ENCODE measurements around the gene XAB2. TPM values are rescaled to one million over a fixed set of nuclear protein-coding genes. Genes with fewer than 3 reads are reported as not detected.

Gene XAB2
- total and polyA plus RNA-seq, 2 donors = 18.1 to 47.7 TPM

DNA sequence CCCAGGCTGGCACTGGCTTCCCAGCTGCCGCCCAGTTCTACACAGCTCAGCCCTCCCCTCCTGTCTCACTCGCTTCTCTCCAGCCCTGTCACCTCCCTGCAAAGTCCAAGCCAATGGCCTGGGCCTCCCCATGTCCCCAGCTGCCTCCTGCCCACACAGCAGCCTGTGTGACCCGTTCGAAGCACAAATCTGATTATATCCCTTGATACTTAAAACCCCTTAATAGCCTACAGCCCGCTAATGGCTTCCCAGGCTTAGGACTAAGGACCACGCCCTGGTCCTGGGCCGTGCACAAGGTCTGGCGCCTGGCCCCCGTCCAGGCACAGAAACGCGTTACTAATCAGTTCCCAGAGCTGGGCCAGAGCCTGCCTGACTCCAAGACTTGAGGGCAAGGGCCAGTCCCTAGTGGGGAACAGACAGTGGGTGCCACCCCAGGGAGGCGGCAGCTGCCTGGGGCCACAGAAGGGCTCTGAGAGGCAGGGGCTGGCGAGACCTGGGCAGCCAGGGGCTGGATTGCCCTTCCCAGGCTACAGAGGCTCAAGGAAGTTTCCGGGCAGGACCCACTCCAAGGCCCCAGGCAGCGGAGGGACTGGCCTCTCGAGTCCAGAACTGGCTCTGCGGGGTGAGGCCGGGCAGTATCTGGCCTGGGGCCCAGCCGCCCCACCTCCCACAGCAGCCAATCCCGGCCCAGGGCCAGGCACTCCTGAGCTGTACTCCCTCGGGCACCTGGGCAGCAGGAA lies 10.4 kb downstream of the XAB2 start:
- WGBS = 64% methylated on average over 21 of the region's 21 CpGs
- Histone ChIP-seq H3K4me1 (ENCODE audit: insufficient read depth) (no peaks in the 10 kb centered on the region), H3K27ac (ENCODE audit: low read depth) (peak overlapping the region; percentile 87), H3K36me3 (ENCODE audit: insufficient read depth) (peaks cover 4% of the 10 kb centered on the region), H3K4me3 (ENCODE audit: low read depth, low read length) (no peak overlapping the region)
- no peak for DNase-seq (ENCODE audit: extremely low spot score)

DNA sequence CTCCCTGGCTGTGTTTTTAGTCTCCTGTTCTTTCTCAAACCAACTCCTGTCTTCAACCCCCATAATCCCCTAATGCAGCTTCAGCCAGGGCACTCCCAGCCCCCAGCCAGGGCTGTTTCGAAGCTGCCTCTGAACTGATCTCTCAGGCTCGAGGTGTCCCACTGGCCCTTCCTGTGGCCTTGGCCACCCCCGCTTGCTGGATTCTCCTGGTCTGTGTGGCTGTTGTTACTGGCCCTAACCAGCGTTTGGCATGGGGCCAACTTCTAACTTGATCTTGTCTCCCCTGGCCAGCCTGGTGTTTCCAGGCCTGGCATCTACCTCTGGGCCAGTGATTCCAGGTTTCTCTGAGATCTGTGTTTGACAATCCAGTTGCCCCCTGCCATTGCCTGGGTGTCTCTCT lies 11.0 kb downstream of the XAB2 start:
- Histone ChIP-seq H3K4me3 (ENCODE audit: low read depth, low read length) (no peak overlapping the region), H3K36me3 (ENCODE audit: insufficient read depth) (peaks cover 4% of the 10 kb centered on the region), H3K27ac (ENCODE audit: low read depth) (no peak overlapping the region), H3K4me1 (ENCODE audit: insufficient read depth) (no peaks in the 10 kb centered on the region)
- no peak for DNase-seq (ENCODE audit: extremely low spot score)
- 49% methylated on average over 4 of the region's 4 CpGs for WGBS

DNA sequence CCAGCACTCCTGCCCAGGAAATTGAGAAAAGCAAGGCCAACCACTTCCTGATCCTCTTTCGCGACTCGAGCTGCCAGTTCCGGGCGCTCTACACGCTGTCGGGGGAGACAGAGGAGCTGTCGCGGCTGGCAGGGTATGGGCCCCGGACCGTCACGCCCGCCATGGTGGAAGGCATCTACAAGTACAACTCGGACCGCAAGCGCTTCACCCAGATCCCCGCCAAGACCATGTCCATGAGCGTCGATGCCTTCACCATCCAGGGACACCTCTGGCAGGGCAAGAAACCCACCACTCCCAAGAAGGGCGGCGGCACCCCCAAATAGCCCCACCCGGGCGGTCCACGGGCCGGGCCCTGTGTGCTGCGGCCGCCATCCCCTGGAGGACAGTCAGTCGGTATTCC lies 11.6 kb downstream of the XAB2 start:
- H3K4me1 ChIP-seq (ENCODE audit: insufficient read depth) = no peaks in the 10 kb centered on the region
- no peak overlapping the region for H3K27ac ChIP-seq (ENCODE audit: low read depth)
- no peak for DNase-seq (ENCODE audit: extremely low spot score)
- WGBS = 88% methylated on average over 28 of the region's 28 CpGs
- H3K4me3 ChIP-seq (ENCODE audit: low read depth, low read length) = no peak overlapping the region
- peaks cover 4% of the 10 kb centered on the region for H3K36me3 ChIP-seq (ENCODE audit: insufficient read depth)

DNA sequence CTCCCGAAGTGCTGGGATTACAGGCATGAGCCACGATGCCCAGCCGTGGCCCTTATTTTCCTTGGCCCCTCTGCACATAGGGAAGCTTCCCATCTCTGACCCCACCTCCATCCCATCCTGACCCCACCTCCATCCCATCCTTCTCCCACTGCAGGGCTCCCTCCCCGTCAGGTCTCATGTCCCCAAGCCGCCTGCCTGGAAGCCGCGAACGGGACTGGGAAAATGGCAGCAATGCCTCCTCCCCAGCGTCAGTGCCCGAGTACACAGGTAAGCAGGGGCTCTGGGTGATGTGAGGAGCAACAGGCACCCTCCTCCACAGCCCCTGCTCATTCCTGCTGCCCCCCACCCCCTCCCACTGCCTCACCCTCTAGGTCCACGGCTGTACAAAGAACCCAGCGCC lies 12.2 kb downstream of the XAB2 start:
- peaks cover 3% of the 10 kb centered on the region for H3K36me3 ChIP-seq (ENCODE audit: insufficient read depth)
- no peaks in the 10 kb centered on the region for H3K4me1 ChIP-seq (ENCODE audit: insufficient read depth)
- 90% methylated on average over 12 of the region's 12 CpGs for WGBS
- no peak for DNase-seq (ENCODE audit: extremely low spot score)
- no peak overlapping the region for H3K4me3 ChIP-seq (ENCODE audit: low read depth, low read length)
- H3K27ac ChIP-seq (ENCODE audit: low read depth) = no peak overlapping the region

DNA sequence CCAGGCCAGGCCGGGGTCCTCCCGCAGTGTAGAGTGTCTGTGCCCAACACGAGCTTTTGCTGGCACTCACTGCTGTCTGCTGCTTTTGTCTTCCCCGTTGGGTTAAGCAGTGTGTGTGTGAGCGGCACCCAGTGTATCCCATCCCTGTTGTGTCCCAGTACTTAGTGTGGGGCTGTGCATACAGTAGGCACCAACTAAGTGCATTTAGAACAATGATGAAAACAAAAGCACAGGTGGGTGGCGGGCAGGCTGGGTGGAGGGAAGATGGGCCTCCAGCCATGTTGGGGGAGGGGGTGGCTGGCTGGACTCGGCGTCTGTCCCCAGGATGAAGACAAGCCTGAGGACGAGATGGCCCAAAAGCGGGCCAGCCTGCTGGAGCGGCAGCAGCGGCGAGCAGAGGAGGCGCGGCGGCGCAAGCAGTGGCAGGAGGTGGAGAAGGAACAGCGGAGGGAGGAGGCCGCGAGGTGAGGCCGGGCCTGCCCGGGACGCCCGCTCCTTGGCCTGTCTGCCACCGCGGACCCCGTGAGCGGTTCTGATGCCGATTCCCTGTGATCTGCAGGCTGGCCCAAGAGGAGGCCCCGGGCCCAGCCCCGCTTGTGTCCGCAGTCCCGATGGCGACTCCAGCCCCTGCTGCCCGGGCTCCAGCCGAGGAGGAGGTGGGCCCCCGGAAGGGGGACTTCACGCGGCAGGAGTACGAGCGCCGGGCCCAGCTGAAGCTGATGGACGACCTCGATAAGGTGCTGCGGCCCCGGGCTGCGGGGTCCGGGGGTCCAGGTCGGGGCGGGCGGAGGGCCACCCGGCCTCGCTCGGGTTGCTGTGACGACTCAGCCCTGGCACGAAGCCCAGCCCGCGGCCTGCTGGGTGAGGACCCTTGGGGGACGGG lies 14.2 kb downstream of the XAB2 start:
- 82% methylated on average over 59 of the region's 59 CpGs for WGBS
- Histone ChIP-seq H3K4me3 (ENCODE audit: low read depth, low read length) (no peak overlapping the region), H3K27ac (ENCODE audit: low read depth) (no peak overlapping the region), H3K36me3 (ENCODE audit: insufficient read depth) (no peaks in the 10 kb centered on the region), H3K4me1 (ENCODE audit: insufficient read depth) (no peaks in the 10 kb centered on the region)
- DNase-seq (ENCODE audit: extremely low spot score) = no peak

DNA sequence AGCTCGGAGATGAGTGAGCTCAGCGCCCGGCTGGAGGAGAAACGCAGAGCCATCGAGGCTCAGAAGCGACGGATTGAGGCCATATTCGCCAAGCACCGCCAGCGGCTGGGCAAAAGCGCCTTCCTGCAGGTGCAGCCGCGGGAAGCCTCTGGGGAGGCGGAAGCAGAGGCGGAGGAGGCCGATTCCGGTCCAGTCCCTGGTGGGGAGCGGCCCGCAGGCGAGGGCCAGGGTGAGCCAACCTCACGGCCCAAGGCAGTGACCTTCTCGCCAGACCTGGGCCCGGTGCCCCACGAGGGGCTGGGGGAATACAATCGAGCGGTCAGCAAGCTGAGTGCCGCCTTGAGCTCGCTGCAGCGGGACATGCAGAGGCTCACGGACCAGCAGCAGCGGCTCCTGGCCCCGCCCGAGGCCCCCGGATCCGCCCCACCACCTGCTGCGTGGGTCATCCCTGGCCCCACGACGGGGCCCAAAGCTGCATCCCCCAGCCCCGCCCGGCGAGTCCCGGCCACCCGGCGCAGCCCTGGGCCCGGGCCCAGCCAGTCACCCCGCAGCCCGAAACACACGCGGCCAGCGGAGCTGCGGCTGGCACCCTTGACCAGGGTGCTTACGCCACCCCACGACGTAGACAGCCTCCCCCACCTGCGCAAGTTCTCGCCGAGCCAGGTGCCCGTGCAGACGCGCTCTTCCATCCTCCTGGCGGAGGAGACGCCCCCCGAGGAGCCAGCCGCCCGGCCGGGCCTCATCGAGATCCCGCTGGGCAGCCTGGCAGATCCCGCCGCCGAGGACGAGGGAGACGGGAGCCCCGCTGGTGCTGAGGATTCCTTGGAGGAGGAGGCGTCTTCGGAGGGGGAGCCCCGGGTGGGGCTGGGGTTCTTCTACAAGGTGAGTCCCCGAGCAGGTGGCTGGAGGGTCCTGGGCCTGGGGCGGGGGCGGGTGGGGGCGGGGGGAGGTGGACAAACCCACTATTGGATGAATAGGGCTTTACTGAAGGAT lies 16.8 kb downstream of the XAB2 start:
- 92% methylated on average over 81 of the region's 81 CpGs for WGBS
- no peak overlapping the region for H3K27ac ChIP-seq (ENCODE audit: low read depth)
- H3K36me3 ChIP-seq (ENCODE audit: insufficient read depth) = no peaks in the 10 kb centered on the region

DNA sequence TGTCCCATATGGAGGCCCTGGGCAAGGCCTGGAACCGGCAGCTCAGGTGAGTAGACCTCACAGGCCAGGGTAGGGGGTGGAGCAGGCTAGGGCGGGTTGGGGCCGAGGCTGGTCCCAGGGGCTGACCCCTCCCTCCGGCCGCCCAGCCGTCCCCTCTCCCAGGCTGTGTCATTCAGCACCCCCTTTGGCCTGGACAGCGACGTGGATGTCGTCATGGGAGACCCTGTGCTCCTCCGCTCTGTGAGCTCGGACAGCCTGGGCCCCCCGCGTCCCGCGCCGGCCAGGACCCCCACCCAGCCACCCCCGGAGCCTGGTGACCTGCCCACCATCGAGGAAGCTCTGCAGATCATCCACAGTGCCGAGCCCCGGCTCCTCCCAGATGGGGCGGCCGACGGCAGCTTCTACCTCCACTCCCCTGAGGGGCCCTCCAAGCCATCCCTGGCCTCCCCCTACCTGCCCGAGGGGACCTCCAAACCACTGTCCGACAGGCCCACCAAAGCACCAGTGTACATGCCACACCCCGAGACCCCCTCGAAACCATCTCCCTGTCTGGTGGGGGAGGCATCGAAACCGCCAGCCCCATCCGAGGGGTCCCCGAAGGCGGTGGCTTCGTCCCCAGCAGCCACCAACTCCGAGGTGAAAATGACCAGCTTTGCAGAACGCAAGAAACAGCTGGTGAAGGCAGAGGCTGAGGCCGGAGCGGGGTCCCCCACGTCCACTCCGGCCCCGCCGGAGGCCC lies 17.6 kb downstream of the XAB2 start:
- Histone ChIP-seq H3K4me3 (ENCODE audit: low read depth, low read length) (no peak overlapping the region), H3K36me3 (ENCODE audit: insufficient read depth) (no peaks in the 10 kb centered on the region), H3K27ac (ENCODE audit: low read depth) (no peak overlapping the region), H3K4me1 (ENCODE audit: insufficient read depth) (no peaks in the 10 kb centered on the region)
- WGBS = 78% methylated on average over 41 of the region's 41 CpGs
- DNase-seq (ENCODE audit: extremely low spot score) = no peak

More for the DNA sequence above, 16.8 kb downstream of the XAB2 start:
- H3K4me3 ChIP-seq (ENCODE audit: low read depth, low read length) = no peak overlapping the region
- no peaks in the 10 kb centered on the region for H3K4me1 ChIP-seq (ENCODE audit: insufficient read depth)
- DNase-seq (ENCODE audit: extremely low spot score) = no peak

DNA sequence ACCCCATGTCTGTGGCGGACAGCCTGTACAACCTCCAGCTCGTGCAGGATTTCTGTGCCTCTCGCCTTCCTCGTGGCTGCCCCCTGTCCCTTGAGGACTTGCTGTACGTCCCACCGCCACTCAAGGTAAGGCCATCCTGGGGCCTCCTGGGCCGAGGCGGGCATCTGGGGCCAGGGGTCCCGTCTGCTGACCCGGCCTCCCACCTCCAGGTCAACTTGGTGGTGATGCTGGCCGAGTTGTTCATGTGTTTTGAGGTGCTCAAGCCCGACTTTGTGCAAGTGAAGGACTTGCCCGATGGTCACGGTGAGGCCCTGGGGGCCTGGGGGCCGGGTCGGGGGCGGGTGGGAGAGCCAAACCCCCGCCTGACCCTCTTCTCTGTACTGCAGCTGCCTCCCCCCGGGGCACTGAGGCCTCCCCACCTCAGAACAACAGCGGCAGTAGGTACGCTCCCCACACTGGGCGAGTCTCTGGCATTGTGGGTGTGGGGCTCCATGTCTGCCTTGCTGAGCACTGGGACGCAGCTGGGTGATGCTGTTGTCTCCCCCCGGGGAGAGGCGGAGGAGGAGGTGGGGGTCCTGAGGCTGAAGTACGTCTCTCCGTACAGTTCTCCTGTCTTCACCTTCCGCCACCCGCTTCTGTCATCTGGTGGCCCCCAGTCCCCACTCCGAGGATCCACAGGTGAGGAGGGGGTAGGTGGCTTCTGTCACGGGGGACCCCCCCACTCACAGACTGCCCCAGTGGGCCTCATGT lies 18.7 kb downstream of the XAB2 start:
- no peak overlapping the region for H3K27ac ChIP-seq (ENCODE audit: low read depth)
- H3K4me1 ChIP-seq (ENCODE audit: insufficient read depth) = no peaks in the 10 kb centered on the region
- H3K4me3 ChIP-seq (ENCODE audit: low read depth, low read length) = no peak overlapping the region
- DNase-seq (ENCODE audit: extremely low spot score) = no peak
- WGBS = 80% methylated on average over 31 of the region's 31 CpGs
- H3K36me3 ChIP-seq (ENCODE audit: insufficient read depth) = no peaks in the 10 kb centered on the region

DNA sequence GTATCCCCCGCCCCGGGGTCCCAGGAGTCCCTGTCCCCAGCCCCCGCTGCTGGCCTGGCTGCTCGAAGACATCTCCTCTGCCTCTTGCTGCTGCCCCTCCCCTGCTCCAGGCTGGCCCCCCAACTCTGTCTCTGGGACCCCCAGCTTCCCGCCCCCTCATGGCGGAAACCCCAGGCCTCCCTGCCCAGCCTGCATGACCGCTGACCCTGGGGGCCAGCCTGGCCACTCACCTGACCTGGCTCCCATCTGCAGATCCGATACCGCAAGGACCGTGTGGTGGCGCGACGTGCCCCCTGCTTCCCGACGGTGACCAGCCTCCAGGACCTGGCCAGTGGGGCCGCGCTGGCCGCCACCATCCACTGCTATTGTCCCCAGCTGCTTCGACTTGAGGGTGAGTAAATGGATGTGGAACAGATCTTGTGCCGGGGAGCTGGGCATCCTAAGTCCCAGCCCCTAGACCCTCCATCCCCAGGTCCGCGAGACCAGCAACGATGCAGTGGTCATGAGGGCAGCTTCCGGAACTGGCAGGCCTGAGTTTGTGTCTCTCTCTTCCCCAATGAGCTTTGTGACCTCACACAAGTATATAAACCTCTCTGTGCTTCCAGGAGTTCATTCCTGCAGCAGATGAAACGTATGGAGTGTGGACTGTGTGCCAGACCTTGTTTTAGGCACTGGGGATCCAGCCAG lies 21.3 kb downstream of the XAB2 start:
- Histone ChIP-seq H3K27ac (ENCODE audit: low read depth) (no peak overlapping the region), H3K36me3 (ENCODE audit: insufficient read depth) (no peaks in the 10 kb centered on the region), H3K4me3 (ENCODE audit: low read depth, low read length) (no peak overlapping the region), H3K4me1 (ENCODE audit: insufficient read depth) (no peaks in the 10 kb centered on the region)
- 86% methylated on average over 25 of the region's 25 CpGs for WGBS
- no peak for DNase-seq (ENCODE audit: extremely low spot score)

DNA sequence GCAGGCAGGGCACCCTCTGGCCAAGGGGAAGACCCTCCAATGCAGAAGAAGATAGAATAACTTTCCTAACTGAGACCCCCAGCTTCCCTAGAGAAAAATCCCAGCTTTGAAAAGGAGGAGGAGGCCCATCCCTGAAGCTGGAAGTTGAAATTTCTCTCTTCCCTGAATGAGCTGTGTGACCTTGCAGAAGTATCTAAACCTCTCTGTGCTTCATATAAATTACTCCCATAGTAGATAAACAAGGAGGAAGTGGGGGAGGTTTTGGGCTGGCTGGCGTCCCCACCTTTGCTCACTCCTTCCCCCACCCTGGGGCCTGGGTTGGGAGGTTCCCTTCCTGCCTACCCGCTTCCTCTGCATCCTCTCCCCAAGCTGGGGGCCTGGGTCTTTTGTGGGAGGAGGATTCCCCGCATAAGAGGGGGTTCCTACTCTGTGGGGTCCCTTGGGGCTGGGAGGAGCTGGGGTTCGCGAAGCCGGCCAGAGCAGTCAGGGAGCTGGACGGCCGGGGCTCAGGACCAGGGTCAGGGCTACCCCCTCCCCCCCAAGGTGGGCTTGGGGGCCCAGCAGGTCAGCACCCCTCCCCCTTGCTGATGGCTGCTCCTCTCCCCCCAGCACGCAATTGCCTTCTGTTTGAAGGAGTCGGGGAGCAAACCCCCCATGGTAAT lies 22.0 kb downstream of the XAB2 start:
- H3K4me3 ChIP-seq (ENCODE audit: low read depth, low read length) = no peak overlapping the region
- 80% methylated on average over 10 of the region's 10 CpGs for WGBS

DNA sequence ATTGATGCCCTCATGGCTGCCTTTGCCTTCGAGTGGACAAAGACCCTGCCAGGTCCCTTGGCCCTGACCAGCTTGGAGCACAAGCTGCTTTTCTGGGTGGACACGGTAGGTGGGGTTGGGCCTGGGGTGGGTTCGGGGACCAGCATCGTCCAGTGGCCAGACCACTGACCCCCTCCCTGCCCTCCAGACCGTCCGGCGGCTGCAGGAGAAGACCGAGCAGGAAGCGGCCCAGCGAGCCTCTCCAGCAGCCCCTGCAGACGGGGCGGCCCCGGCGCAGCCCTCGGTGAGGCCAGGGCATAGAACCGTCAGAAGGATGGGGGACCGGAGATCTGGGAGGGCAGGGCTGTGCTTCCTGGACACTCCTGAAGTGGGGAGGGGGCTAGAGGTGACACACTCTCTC lies 23.1 kb downstream of the XAB2 start:
- Histone ChIP-seq H3K27ac (ENCODE audit: low read depth) (no peak overlapping the region), H3K4me3 (ENCODE audit: low read depth, low read length) (no peak overlapping the region)
- 71% methylated on average over 17 of the region's 17 CpGs for WGBS

More for the DNA sequence above, 22.0 kb downstream of the XAB2 start:
- Histone ChIP-seq H3K27ac (ENCODE audit: low read depth) (no peak overlapping the region), H3K36me3 (ENCODE audit: insufficient read depth) (no peaks in the 10 kb centered on the region), H3K4me1 (ENCODE audit: insufficient read depth) (no peaks in the 10 kb centered on the region)
- no peak for DNase-seq (ENCODE audit: extremely low spot score)

More for the DNA sequence above, 23.1 kb downstream of the XAB2 start:
- H3K36me3 ChIP-seq (ENCODE audit: insufficient read depth) = no peaks in the 10 kb centered on the region
- no peaks in the 10 kb centered on the region for H3K4me1 ChIP-seq (ENCODE audit: insufficient read depth)
- no peak for DNase-seq (ENCODE audit: extremely low spot score)

Measured in urinary bladder (tissue), 4 donors.